SIG-M5 treated with dmso at 0.1 percent for 504 hours (cell line): Measurements from ENCODE around the gene SCN3A.

Source experiments
- DNase-seq: peaks from one replicate; lab custom pipeline; 2025; ENCODE audit not compliant: unreplicated experiment; lab: John Stamatoyannopoulos, UW

The SCN3A gene

GRCh38 chr2:165203689-165204559 is at the start of gene SCN3A:
Gene SCN3A, minus strand, starts transcription at chr2:165204050. Its CDS starts 27,656 bp downstream, at chr2:165176394.
- peak; percentile 0 for DNase-seq

GRCh38 chr2:165253178-165253577 is 49.3 kb upstream of the SCN3A start:
- no peak for DNase-seq

- DNase-seq = no peak
These were observed 47.5 kb upstream of the SCN3A start for GRCh38 chr2:165251366-165251765.

DNA sequence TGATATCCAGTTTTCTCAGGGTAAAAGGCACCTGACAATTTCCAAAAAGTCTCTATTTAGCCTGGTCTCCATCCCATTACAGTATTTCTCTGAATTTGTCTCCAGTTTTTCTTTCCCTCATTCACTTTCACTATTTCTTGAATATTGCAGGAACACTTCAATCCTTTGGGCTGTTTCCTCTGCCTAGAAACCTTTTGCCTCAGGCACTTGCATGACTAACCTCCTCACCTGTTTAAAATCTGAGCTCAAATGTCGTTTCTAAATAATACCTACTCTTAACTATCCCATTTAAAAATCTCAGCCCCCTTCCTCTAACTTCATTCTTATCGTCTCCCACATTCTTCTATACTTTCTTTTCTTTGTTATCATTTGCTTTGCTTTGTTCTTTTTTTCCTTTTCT is 44.4 kb upstream of the SCN3A start:
- DNase-seq = no peak

GRCh38 chr2:165245081-165245793 is 41.4 kb upstream of the SCN3A start:
- DNase-seq = no peak

- DNase-seq = no peak
These were observed 37.1 kb upstream of the SCN3A start for GRCh38 chr2:165240916-165241315.

- DNase-seq = no peak
These were observed 36.1 kb upstream of the SCN3A start for GRCh38 chr2:165239856-165240515.

DNA sequence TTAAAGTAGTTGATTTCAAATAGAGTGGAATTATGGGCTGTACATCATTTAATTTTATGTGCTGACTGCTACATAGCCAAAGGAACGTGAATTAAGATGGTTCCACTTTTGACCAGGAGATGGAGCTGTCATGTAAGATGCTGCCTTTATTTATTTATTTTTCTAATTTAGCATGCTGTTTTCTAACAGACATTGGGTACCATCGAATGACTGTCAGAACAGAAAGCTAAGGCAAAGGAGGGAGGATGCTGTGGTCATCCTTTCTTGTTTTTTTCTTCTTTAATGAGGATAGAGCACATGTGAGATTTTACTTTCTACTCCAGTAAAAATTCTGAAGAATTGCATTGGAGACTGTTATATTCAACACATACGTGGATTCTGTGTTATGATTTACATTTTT is 35.4 kb upstream of the SCN3A start, which contains the start of gene SCN2A:
SCN2A (plus strand) TSS at position 185 of the 400 bp plus-strand sequence. CDS start 56,410 bp downstream, outside the sequence.
- DNase-seq = peak; percentile 11

DNA sequence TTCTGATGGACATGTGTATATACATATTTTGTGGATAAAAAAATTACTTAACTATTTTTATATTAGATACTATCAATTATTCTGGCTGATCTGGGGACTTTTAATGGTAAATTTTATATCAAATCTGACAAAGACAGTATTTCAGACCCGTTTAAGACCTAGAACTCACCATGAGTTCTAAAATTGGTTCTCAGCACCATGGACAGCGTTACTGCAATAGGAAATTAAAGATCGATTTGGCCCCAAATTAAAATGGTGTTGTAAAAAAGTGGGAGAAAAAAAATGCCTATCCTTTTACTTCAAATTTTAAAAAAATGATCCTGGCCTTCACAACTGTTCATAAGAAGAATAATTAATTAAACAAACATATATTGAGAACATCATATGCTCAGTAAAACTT is 34.4 kb upstream of the SCN3A start:
- DNase-seq = no peak

- DNase-seq = no peak
These were observed 33.2 kb upstream of the SCN3A start for GRCh38 chr2:165237056-165237455.

DNA sequence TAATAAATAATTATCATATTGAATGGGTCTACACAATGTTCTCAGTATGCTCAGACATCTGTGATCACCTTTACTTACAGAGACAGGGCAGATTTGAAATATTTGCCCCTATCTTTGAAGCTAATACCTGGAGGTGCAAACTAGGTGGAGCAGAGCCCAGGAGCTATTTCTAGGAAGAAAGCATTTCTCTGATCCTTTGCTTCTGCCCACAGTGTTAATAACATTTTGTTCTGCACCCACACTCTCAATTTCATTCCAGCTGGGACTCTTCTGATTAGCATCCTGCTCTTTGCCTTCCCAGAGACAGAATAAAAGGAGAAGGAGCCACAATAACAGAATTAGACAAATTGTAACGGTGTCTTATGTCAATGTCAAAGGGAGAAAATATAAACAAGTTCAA is 23.7 kb upstream of the SCN3A start:
- no peak for DNase-seq

DNA sequence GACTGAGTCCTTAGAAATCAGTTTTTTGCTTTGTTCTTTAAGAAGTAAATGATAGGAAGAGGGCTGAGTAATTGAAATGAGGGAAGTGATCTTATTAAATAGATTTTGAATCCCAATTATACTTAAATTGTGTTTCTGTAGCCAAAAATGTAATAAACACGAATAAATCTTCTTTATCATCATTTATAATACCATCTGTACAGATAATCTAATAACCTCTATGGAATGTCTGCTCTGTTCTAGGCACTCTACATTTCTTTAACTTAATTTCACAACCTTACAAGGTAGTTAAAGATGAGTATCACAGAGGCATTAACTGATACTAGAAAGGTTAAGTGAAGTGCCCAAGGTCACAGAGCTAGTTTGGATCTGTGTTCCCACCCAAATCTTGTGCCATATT is 21.1 kb upstream of the SCN3A start:
- no peak for DNase-seq

DNA sequence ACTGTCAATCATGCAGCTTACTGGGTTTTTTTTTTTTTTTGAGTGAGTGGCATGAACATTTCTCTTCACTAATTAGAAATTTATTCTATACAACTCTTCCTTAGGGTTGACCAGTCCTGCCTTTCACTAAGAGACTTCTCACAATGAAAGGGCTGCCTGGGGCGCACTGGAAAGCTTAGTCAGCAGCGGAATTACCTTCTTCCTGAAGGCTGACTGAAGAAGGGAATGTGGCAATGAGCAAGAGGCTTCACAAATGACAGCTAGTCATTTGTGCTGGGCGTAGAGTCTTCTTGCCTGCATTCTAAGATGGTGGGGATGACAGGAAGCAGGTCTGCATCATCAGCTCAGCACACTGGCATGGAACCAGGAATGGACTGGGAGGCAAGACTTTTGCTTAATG is 15.6 kb upstream of the SCN3A start:
- no peak for DNase-seq

GRCh38 chr2:165214093-165214492 is 10.2 kb upstream of the SCN3A start:
- no peak for DNase-seq

DNA sequence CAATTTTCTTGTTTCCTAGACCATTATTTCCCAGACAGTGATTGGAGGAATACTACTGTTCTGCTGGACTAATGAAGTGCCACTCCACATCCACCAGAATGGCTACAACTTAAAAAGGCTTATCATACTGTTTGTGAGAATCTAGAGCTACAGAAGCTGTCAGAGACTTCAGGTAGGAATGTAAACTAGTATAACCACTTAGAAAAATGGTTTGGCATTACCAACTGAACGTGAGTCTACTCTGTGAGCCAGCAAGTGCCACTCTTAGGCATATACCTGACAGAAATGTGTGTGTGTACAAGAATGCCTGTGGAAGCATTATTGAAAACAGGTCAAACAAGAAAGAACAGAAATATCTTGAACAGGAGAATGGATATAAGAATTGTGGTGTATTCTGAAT is 4.2 kb upstream of the SCN3A start:
- no peak for DNase-seq

- no peak for DNase-seq
These were observed 2.0 kb upstream of the SCN3A start for GRCh38 chr2:165205865-165206264.

DNA sequence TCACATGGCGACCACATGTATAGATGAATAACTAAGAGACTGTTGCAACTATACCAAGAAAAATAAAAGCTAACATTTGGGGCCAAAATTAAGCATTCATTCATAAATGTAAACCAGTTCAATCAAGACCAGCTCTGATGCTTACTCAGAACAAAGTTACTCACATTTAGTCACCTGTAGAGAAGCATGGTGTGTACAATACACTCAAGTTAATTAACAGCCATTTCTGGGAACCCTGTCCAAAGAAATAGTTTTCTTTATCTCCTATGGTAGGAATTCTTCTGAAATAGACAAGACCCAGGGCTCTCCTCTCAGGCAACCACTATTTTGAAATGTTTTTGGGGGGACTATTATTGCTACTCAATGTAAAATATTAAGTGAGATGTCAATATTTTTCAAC is 1.6 kb downstream of the SCN3A start:
- DNase-seq = no peak

DNA sequence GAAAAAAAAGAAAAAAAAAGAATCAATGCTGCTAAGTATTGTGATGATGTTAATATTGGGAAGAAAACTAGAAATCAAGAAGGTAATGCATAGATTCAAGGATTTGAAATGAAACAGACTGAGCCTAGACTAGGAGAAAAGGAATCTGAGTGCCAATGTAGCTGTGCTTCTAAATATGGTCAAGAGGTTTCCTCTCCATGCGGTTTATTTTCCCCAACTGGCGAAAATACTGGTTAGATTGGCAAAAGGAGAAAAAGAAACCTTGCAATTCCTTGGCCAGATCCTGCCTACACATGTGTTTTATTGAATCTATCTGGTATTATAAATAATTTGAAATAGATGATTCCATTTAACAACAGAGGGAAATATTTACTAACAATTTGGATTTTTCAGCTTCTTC is 5.7 kb downstream of the SCN3A start:
- DNase-seq = no peak

DNA sequence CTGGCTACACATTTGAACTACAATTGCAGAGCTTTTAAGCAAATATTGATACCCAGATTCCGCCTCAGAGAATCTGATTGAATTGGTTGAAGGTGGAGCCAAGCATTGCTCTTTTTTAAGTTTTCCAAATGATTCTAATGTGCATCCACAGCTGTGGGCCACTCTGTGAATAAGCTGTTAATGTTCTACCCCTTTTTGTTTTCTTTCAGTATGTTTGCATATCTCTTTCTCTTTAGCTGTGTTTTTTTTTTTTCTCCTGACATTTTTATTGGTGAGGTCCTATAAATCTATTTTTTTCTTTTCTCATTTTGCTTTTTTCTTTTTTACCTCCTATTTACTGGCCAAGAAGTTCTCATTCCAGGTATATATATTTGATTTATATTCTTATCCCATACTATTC is 6.5 kb downstream of the SCN3A start:
- DNase-seq = no peak

DNA sequence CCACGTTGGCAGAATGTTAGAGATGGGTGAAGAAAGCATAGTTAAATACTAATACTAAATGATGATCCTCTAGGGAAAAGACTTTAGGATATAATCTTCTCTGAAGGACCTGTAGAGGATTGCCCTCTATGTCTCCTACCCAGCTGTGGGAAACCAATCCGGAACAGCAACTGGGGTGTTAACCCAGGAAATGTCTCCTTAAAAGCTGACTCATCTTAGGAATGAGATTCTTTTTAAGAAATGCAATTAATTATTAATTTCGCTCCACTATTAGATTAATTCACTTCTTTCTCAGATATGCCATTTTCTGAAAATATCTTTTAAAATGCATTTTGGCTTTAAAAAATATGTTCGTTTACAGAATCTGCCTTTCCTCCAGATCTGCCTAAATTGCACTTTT is 7.4 kb downstream of the SCN3A start:
- no peak for DNase-seq

- DNase-seq = no peak
These were observed 10.6 kb downstream of the SCN3A start for GRCh38 chr2:165193178-165193777.
